WERI-Rb-1 (cell line): ENCODE measurements around the gene TP53I13.

Source experiments
- DNase-seq: peaks from one replicate; pipeline ENCODE4 v3.0.0-alpha.2; 2020
- H3K27ac ChIP-seq: fragments of 250-450 bp; sonication (Bioruptor Pico); 2 replicates; pipeline ENCODE4 v1.5.1; 2020; ENCODE audit warnings: mild to moderate bottlenecking, moderate library complexity
- H3K27me3 ChIP-seq: fragments of 250-450 bp; sonication (Bioruptor Pico); 2 replicates; pipeline ENCODE4 v1.5.1; 2021; ENCODE audit warnings: mild to moderate bottlenecking, low read depth, moderate library complexity; ENCODE audit not compliant: insufficient read depth, severe bottlenecking
- H3K36me3 ChIP-seq: fragments of 250-450 bp; sonication (Bioruptor Pico); 2 replicates; pipeline ENCODE4 v1.5.1; 2020; ENCODE audit warnings: mild to moderate bottlenecking, moderate library complexity
- H3K4me3 ChIP-seq: 2 replicates; pipeline ENCODE4 v1.5.1; 2011; ENCODE audit warnings: low read depth, mild to moderate bottlenecking, control low read depth, low read length
- H3K9me3 ChIP-seq: fragments of 250-450 bp; sonication (Bioruptor Pico); 2 replicates; pipeline ENCODE4 v1.5.1; 2021; ENCODE audit warnings: mild to moderate bottlenecking, moderate library complexity; ENCODE audit not compliant: severe bottlenecking
- CTCF ChIP-seq: IDR thresholded peaks from 2 replicates; pipeline ENCODE4 v1.5.1; 2011; ENCODE audit warnings: low read depth, mild to moderate bottlenecking, control low read depth, inconsistent platforms, low read length

Gene TP53I13

GRCh38 chr17:29573558-29573869, 5.0 kb downstream of the TP53I13 start:
- Histone ChIP-seq H3K27me3 (no peaks in the 10 kb centered on the region), H3K9me3 (no peaks in the 10 kb centered on the region), H3K36me3 (peaks cover 60% of the 10 kb centered on the region), H3K4me3 (no peak overlapping the region), H3K27ac (no peak overlapping the region)
- DNase-seq: no peak
- TF ChIP-seq CTCF: no peak

- Histone ChIP-seq H3K27ac (no peak overlapping the region), H3K36me3 (peaks cover 64% of the 10 kb centered on the region), H3K4me3 (no peak overlapping the region), H3K9me3 (no peaks in the 10 kb centered on the region), H3K27me3 (no peaks in the 10 kb centered on the region)
- no peak for TF ChIP-seq CTCF
- no peak for DNase-seq
These were observed 5.6 kb downstream of the TP53I13 start for GRCh38 chr17:29573871-29574731.

- H3K9me3 ChIP-seq: no peaks in the 10 kb centered on the region
- no peak for TF ChIP-seq CTCF
- H3K27ac ChIP-seq: no peak overlapping the region
- peaks cover 72% of the 10 kb centered on the region for H3K36me3 ChIP-seq
- no peak for DNase-seq
- H3K4me3 ChIP-seq: no peak overlapping the region
- no peaks in the 10 kb centered on the region for H3K27me3 ChIP-seq
These were observed 6.4 kb downstream of the TP53I13 start for GRCh38 chr17:29574732-29575510.

- no peak for TF ChIP-seq CTCF
- Histone ChIP-seq H3K27me3 (no peaks in the 10 kb centered on the region), H3K36me3 (peaks cover 74% of the 10 kb centered on the region), H3K4me3 (no peak overlapping the region), H3K27ac (no peak overlapping the region), H3K9me3 (no peaks in the 10 kb centered on the region)
- no peak for DNase-seq
These were observed 7.2 kb downstream of the TP53I13 start for GRCh38 chr17:29575511-29576213.

GRCh38 chr17:29576214-29577000, 7.9 kb downstream of the TP53I13 start:
- no peaks in the 10 kb centered on the region for H3K9me3 ChIP-seq
- H3K27me3 ChIP-seq: no peaks in the 10 kb centered on the region
- no peak overlapping the region for H3K4me3 ChIP-seq
- H3K27ac ChIP-seq: no peak overlapping the region
- peaks cover 80% of the 10 kb centered on the region for H3K36me3 ChIP-seq
- TF ChIP-seq CTCF: no peak
- no peak for DNase-seq
